ENCODE data around the gene RBMS1. TPM values are rescaled to one million over a fixed set of nuclear protein-coding genes. Genes with fewer than 3 reads are reported as not detected.

Gene RBMS1
- total RNA-seq, 1 donor from 2014 or later, result 136 TPM

- DNase-seq (ENCODE audit: low spot score), result no peak
- Mint-ChIP-seq H3K27ac (ENCODE audit: unreplicated experiment) (peak overlapping the region; percentile 55), H3K9me3 (ENCODE audit: unreplicated experiment) (no peaks in the 10 kb centered on the region), H3K4me3 (ENCODE audit: unreplicated experiment) (peak overlapping the region; percentile 22), H3K27me3 (ENCODE audit: unreplicated experiment) (peaks cover 3% of the 10 kb centered on the region), H3K36me3 (ENCODE audit: low read depth, unreplicated experiment) (peaks cover under 1% of the 10 kb centered on the region), H3K4me1 (ENCODE audit: unreplicated experiment) (peaks cover 63% of the 10 kb centered on the region)
- no peak for TF ChIP-seq CTCF (IDR thresholded peaks at IDR 0.05; ENCODE audit: unreplicated experiment)
These were observed 104.9 kb downstream of the RBMS1 start for GRCh38 chr2:160388464-160389263.

GRCh38 chr2:160387558-160388262, 105.9 kb downstream of the RBMS1 start:
- H3K27ac Mint-ChIP-seq (ENCODE audit: unreplicated experiment), result peak overlapping the region; percentile 19
- H3K4me3 Mint-ChIP-seq (ENCODE audit: unreplicated experiment), result no peak overlapping the region
- no peaks in the 10 kb centered on the region for H3K36me3 Mint-ChIP-seq (ENCODE audit: low read depth, unreplicated experiment)
- no peak for TF ChIP-seq CTCF (IDR thresholded peaks at IDR 0.05; ENCODE audit: unreplicated experiment)
- H3K4me1 Mint-ChIP-seq (ENCODE audit: unreplicated experiment), result peaks cover 66% of the 10 kb centered on the region
- H3K27me3 Mint-ChIP-seq (ENCODE audit: unreplicated experiment), result peaks cover 3% of the 10 kb centered on the region
- DNase-seq (ENCODE audit: low spot score), result no peak
- H3K9me3 Mint-ChIP-seq (ENCODE audit: unreplicated experiment), result no peaks in the 10 kb centered on the region

- Mint-ChIP-seq H3K27me3 (ENCODE audit: unreplicated experiment) (peaks cover 2% of the 10 kb centered on the region), H3K9me3 (ENCODE audit: unreplicated experiment) (no peaks in the 10 kb centered on the region), H3K4me1 (ENCODE audit: unreplicated experiment) (peaks cover 71% of the 10 kb centered on the region), H3K27ac (ENCODE audit: unreplicated experiment) (no peak overlapping the region), H3K36me3 (ENCODE audit: low read depth, unreplicated experiment) (no peaks in the 10 kb centered on the region), H3K4me3 (ENCODE audit: unreplicated experiment) (no peak overlapping the region)
- TF ChIP-seq CTCF (IDR thresholded peaks at IDR 0.05; ENCODE audit: unreplicated experiment), result no peak
- no peak for DNase-seq (ENCODE audit: low spot score)
These were observed 108.8 kb downstream of the RBMS1 start for GRCh38 chr2:160384791-160385190.

GRCh38 chr2:160381425-160381951, 112.1 kb downstream of the RBMS1 start:
- H3K36me3 Mint-ChIP-seq (ENCODE audit: low read depth, unreplicated experiment), result no peaks in the 10 kb centered on the region
- TF ChIP-seq CTCF (IDR thresholded peaks at IDR 0.05; ENCODE audit: unreplicated experiment), result no peak
- H3K27me3 Mint-ChIP-seq (ENCODE audit: unreplicated experiment), result no peaks in the 10 kb centered on the region
- H3K27ac Mint-ChIP-seq (ENCODE audit: unreplicated experiment), result peak overlapping the region; percentile 70
- DNase-seq (ENCODE audit: low spot score), result no peak
- peaks cover 71% of the 10 kb centered on the region for H3K4me1 Mint-ChIP-seq (ENCODE audit: unreplicated experiment)
- no peaks in the 10 kb centered on the region for H3K9me3 Mint-ChIP-seq (ENCODE audit: unreplicated experiment)
- no peak overlapping the region for H3K4me3 Mint-ChIP-seq (ENCODE audit: unreplicated experiment)
